GM19395 (cell line): Measurements from ENCODE around the gene NXF2B.
"Not testable (repeated sequence)": the region's sequence is repeated elsewhere in the genome, so short reads cannot be mapped to it uniquely, and the experiment has no call there.

Experiments used
- ATAC-seq: cut with Tn5 transposase; IDR thresholded peaks from one replicate; pipeline ENCODE4 v1.9.1; 2021; ENCODE audit warnings: mild to moderate bottlenecking, moderate library complexity; ENCODE audit not compliant: unreplicated experiment

Gene NXF2B

GRCh38 chrX:102439908-102440307 is at the start of gene NXF2B:
Gene NXF2B (minus strand): TSS chrX:102440008. CDS start chrX:102380036, 59,972 bp downstream.
- ATAC-seq: not testable (repeated sequence)

GRCh38 chrX:102478765-102479164 is 39.0 kb upstream of the NXF2B start:
- not testable (repeated sequence) for ATAC-seq

- ATAC-seq: not testable (repeated sequence)
Observed at GRCh38 chrX:102471762-102472220, 32.0 kb upstream of the NXF2B start, which contains the start of gene TCP11X2. Gene TCP11X2 (minus strand): TSS chrX:102471812.

- not testable (repeated sequence) for ATAC-seq
Observed at GRCh38 chrX:102470215-102470614, 30.4 kb upstream of the NXF2B start.

GRCh38 chrX:102458615-102459014 is 18.8 kb upstream of the NXF2B start:
- ATAC-seq: not testable (repeated sequence)

GRCh38 chrX:102414493-102414892 is 25.3 kb downstream of the NXF2B start:
- ATAC-seq: not testable (repeated sequence)

GRCh38 chrX:102345916-102346315 is 93.9 kb downstream of the NXF2B start:
- peak; percentile 74 for ATAC-seq

GRCh38 chrX:102341867-102342266 is 97.9 kb downstream of the NXF2B start:
- no peak for ATAC-seq

GRCh38 chrX:102339312-102340298 is 100.2 kb downstream of the NXF2B start:
- no peak for ATAC-seq

- no peak for ATAC-seq
Observed at GRCh38 chrX:102338162-102338561, 101.6 kb downstream of the NXF2B start.
